Stimulated activated CD4-positive, alpha-beta T cell treated with anti-CD3 and anti-CD28 coated beads, TNF-alpha, amount 100 ng/mL, for 4 hours (primary cell): Measurements from ENCODE around the gene SULT1C3.
"Not testable (repeated sequence)": the region's sequence is repeated elsewhere in the genome, so short reads cannot be mapped to it uniquely, and the experiment has no call there.

Source experiments
- DNase-seq, 3 experiments: peaks; one replicate each; pipeline ENCODE4 v3.0.0-alpha.2; 2020; ENCODE audit warnings: low read depth in 3 of 3

SULT1C3 gene

GRCh38 chr2:108244667-108245414 is 5.1 kb downstream of the SULT1C3 start:
- DNase-seq = no peak

DNA sequence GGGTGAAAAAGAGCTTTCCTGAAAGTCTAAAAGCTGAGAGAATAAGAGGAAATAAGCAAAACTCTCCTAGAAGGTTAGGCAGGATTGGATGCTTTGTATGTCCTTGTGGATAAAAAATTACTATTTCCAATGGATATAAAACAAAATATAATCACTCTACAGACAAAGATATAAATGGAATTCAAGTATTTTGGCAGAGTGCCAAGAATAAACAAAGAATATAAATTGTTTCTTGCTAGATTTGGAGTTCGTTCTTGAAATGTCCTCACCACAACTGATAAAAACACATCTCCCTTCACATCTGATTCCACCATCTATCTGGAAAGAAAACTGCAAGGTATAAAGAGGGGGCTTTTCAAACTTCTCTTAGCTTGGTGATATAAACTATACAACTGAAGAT is 13.3 kb downstream of the SULT1C3 start:
- no peak for DNase-seq

DNA sequence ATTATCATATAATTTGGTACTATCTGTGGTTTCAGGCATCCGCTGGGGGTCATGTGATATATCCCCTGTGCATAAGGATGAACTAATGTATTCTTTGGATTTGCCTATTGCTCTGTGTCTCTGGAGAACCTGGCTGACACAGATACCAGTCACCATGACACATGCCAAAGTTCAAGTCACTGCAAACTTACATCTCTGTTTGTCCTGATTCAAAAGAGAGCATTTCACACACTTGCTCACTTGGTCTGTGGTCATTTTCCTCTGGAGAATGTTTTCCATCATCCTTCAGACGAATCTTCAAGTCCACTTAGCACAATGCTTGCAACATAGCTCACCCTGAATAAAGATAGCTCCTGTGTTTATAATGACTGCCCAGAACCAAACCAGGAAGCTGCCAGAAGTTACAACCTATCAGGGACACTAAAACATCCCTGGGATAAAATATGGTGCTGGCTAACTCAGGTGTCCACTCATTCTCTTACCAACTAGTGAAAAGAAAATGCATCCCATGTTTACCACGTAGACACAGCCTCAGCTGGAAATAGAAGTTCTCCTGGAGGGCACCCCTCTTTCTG is 18.1 kb downstream of the SULT1C3 start:
- no peak for DNase-seq

DNA sequence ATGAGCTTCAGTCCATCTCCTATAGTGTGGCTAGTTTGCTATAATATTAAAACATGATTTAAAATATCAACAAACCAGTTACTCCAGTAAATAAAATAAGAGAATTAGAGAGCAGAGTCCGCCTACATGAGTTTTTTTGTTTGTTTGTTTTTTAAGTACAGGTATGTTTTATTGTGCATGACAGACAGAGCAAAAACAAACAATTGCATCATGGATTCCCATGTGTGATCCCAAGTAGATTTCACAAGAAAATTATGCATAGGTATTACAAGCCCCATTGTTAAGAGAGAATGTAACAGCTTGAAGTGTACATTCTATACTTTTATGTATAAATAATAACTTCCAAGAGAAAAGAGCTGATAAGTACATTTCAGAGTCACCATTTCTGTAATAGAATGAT is 21.0 kb downstream of the SULT1C3 start:
- no peak for DNase-seq

- no peak for DNase-seq
These were observed 22.3 kb downstream of the SULT1C3 start for GRCh38 chr2:108262036-108262435.

- DNase-seq = no peak
These were observed 23.6 kb downstream of the SULT1C3 start for GRCh38 chr2:108263401-108263800.

DNA sequence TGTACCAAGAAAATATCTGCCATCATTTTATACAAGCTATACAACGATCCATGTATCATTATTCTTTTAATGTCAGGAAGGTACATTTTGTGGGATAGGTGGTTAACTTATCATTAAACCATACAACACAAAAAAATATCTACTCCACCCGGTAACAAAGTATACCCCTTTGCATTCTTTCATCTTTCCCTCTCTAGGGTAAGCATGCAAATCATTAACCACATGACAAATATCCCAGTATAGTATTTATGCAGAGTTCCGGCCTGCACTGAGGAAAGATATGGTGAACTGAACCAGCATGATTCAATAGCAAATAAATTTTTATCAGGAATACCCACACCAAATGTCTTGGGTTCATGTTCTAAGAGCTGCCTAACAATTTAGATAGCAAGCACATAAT is 26.4 kb downstream of the SULT1C3 start:
- DNase-seq = no peak

DNA sequence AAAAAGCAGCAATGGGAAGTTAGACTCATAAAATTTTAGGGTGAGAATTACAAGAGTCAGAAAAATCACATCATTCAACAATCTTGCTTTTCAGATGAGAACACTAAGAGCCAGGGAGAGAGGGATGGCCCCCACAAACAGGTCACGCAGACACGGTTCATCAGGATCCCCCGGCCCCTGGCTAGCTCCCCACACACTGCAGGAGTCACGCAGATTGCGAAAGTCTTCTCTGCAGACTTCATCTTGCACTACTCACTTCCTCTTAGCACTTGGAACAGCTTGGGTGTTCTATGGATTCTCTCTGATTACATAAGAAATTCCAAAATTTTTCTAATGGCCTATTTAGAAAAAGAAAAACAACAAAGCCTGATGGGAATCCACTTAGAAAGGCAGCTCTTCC is 27.3 kb downstream of the SULT1C3 start:
- no peak for DNase-seq

- DNase-seq = no peak
These were observed 28.2 kb downstream of the SULT1C3 start for GRCh38 chr2:108268001-108268400.

DNA sequence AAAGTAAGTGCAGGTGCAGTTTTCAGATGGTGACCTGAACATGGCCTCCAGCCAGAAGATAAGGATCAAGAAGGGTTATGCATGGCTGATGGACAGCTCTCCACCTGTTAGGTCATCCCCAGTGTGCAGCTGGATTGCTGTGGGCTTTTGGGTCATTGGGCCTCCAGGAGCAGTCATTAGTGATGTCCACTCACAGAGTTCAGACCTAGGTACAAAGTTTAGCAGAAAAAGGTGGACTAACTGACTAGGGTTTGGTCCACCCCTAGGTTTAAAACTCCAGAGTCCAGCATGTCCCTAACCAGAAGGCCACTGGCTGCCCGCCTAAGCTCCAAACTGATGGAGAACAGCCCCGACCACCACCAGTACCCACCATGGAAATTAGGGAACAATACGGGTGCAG is 30.6 kb downstream of the SULT1C3 start:
- no peak for DNase-seq

GRCh38 chr2:108270768-108271506 is 31.2 kb downstream of the SULT1C3 start:
- no peak for DNase-seq

- DNase-seq = no peak
These were observed 32.0 kb downstream of the SULT1C3 start for GRCh38 chr2:108271691-108272253.

- no peak for DNase-seq
These were observed 38.9 kb downstream of the SULT1C3 start for GRCh38 chr2:108278631-108279030.

- DNase-seq = no peak
These were observed 39.7 kb downstream of the SULT1C3 start for GRCh38 chr2:108279468-108279867.

- no peak for DNase-seq
These were observed 40.7 kb downstream of the SULT1C3 start for GRCh38 chr2:108280466-108280865.

DNA sequence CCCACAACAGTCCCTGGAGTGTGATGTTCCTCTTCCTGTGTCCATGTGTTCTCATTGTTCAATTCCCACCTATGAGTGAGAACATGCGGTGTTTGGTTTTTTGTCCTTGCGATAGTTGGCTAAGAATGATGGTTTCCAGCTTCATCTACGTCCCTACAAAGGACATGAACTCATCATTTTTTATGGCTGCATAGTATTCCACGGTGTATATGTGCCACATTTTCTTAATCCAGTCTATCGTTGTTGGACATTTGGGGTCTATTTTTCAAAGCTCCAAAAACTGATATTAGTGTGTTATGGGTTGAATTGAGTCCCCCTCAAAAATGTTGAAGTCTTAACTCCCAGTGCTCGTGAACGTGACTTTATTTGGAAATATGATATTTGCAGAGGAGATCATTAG is 44.8 kb downstream of the SULT1C3 start:
- not testable (repeated sequence) for DNase-seq

DNA sequence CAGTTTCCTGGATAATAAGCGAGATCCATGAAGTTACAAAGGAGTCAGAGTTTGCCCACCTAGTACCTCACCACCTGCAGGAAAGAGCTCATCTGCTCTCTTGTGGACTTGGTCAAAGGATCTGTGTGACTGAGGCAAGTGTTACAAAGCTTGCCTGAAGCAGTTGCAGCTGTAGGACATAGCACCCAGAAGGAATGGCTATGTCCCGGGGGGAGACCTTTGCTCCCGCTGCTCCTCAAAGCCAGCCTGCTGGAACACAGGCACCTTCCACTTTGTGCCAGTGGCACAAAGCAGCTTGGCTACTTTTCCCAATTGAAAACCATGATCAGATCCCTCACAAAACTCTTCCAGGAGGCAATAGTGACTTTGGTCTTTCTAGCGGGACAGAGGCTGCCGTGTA is 45.8 kb downstream of the SULT1C3 start:
- DNase-seq = no peak

DNA sequence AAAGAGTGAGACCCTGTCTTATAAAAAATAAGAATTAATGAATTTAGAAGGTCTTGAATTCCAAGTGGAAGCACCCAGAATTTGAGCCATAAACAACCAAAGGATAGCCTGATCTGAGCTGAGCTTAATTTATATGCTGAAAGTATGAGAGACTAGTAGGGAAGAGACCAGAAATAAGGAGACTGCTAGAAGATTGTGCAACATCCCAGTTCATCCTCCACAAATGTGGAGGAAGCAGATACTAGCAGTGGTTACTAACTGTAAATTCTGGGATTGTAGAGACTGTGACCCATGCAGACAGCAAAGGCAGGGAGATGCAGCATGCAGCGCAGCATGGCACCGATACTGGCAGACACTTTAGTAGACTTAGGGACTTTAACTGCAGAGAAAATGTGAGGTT is 47.4 kb downstream of the SULT1C3 start:
- no peak for DNase-seq

DNA sequence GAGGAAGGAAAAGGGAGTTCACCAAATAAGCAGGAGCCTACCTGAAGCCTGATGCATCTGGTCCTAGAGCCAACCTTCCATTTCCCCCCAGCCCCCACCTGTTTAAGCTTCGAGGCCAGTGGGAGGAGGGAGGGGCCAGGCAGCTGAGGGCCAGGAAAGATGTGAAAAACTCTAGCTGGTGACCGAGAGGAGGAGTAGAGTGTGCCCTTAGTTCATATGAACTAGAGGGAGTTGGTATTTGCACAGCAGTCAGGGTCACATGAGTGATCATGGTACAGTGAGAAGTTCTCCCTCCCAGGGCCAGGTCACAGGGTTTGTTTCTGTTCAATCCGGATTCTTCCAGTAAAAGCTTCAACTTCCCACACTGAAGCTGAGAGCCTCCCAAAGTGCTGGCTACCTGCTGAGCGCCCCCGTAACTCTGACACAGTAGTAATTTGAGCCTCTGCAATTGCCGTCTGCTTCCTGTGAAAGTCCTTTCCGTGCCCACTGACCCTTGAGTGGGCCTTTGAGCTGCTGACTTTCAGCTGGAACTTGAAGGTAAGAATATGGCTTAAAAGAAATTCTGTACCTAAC is 48.9 kb downstream of the SULT1C3 start, which contains the start of gene SULT1C2:
SULT1C2 (plus strand) TSS at position 362 of the 573 bp plus-strand sequence. CDS start 4,773 bp downstream, outside the sequence.
- no peak for DNase-seq

GRCh38 chr2:108293850-108294249 is 54.1 kb downstream of the SULT1C3 start:
- no peak for DNase-seq

GRCh38 chr2:108297436-108298141 is 57.8 kb downstream of the SULT1C3 start:
- DNase-seq = no peak

DNA sequence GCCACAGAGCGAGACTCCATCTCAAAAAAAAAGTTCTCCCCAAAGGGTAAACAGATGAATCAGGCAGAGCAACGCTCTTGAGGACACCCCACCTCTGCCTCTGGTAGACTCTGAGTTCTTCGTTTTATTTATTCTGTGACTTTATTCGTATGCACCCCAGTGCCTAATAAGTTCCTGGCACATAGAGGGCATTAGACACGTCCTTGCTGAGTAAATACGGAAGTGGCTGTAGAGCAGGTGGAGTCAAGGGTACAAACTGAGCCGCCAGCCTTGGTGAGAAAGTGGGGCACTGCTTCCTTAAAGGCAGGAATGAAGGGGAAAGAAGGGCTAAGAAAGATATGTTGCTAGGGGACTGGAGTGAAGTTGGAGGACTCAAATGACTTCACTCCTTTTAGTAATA is 61.8 kb downstream of the SULT1C3 start:
- no peak for DNase-seq
